ENCODE measurements around the gene TSG101. TPM values are rescaled to one million over a fixed set of nuclear protein-coding genes. Genes with fewer than 3 reads are reported as not detected.
A peak's percentile ranks its signal among the peaks of the same experiment; 100 is the strongest.

TSG101 gene
- total RNA-seq (2014; rRNA removed; shearing (Covaris generic)) = 71.3 and 111 TPM in 2 replicates

GRCh38 chr11:18526521-18527296, at the start of gene TSG101:
TSS of gene TSG101 (minus strand) at chr11:18526942. CDS start at chr11:18526816, 126 bp downstream.
- DNase-seq (ENCODE audit: low spot score) = peak; percentile 93
- in situ Hi-C loops (cut with HindIII; ENCODE audit: low sequenced_read_pairs) = no loop called here

- no peak for DNase-seq (ENCODE audit: low spot score)
- in situ Hi-C loops (cut with HindIII; ENCODE audit: low sequenced_read_pairs) = no loop called here
Observed at GRCh38 chr11:18575361-18575760, 48.6 kb upstream of the TSG101 start.

DNA sequence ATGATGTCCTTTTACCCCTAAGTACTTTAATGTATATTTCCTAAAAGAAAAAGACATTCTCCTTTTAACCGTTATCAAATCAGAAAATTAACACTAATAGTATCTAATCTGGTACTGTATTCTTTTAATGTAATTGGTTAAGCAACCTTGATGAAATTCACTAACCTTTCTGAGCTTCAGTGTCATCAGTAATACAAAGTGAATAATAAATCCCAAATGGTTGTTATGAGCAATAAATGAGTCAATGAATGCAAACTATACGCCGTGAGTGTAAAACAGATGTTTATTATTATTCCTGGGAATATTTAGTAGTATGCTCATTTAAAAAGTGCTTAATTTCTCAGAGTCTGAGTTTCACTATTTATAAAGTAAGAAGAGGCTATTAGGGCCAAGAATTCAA, 40.3 kb upstream of the TSG101 start:
- in situ Hi-C loops (cut with HindIII; ENCODE audit: low sequenced_read_pairs) = no loop called here
- DNase-seq (ENCODE audit: low spot score) = no peak

DNA sequence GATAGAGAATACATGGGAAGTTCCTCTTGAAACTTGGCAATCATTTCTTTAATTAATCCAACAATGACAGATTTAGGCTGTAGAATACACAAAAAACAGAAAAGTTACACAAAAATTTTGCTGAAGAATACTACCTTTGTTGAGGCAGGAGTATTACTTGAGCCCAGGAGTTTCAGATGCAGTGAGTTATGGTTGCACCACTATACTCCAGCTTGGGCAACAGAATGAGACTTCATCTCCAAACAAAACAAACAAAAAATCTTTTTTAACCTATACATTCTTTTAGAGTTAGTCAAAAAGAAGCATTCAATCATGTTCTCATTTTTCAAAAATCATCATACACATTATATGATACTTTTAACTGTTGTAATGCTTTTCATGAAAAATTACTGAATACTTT, 39.7 kb upstream of the TSG101 start:
- in situ Hi-C loops (cut with HindIII; ENCODE audit: low sequenced_read_pairs) = no loop called here
- no peak for DNase-seq (ENCODE audit: low spot score)

DNA sequence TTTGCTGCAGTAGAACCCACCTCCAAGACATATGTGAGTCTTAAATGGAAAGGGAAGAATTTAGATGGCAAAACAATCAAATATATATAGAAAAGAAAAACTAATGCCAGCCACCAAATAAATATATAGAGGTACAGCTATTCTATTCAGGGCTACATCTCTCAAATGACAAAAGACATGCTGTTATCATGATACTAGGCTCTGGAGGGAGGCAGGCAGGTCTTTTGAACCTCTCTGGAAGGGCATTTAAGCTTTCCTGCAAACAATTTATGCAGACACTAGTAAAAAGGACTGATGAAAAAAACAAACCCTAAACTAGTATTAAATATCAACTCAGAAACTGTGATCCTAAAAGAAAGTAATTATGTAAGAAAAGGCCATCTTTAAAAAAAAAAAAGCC, 37.4 kb upstream of the TSG101 start:
- DNase-seq (ENCODE audit: low spot score) = no peak
- in situ Hi-C loops (cut with HindIII; ENCODE audit: low sequenced_read_pairs) = no loop called here

DNA sequence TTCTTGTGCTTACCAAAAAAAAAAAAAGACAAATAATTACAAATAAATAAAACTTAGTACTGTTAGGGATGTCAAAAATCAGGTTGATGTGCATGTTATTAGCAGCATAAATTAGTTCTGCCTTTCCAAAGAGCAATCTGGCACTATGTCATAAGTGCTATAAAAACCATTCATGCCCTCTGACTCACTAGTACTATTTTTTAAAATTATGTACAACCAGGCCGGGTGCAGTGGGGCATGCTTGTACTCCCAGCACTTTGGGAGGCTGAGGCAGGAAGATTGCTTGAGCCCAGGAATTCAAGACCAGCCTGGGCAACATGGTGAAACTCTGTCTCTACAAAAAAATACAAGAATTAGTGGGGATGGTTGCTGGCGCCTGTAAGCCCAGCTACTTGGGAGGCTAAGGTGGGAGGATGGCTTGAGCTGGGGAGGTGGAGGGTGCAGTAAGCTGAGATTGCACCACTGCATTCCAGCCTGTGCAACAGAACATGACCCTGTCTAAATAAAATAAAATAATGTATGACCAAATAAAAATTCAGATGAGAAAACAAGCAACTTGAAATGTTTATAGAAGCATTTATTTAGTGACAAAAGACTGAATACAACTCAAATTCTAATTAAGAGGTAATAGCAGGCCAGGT, 36.5 kb upstream of the TSG101 start:
- no peak for DNase-seq (ENCODE audit: low spot score)
- in situ Hi-C loops (cut with HindIII; ENCODE audit: low sequenced_read_pairs) = no loop called here

DNA sequence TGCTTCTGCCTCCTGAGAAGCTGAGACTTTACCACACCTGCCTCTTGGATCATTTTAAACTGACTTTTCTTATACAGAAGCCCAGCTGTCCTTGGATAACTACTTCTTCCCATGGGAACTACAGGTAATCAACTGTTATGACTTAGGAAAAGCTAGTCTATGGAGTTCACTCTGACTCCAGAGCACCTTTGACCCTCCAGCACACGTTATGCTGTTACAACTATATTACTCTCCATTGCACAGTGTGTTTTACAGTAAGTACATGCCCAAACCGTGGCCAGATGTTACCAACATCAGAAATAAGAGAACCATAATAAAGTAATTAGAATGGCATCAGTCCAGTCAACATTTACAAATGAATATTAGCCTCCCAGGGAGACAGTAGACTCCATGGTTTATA, 21.3 kb upstream of the TSG101 start:
- DNase-seq (ENCODE audit: low spot score) = no peak
- in situ Hi-C loops (cut with HindIII; ENCODE audit: low sequenced_read_pairs) = no loop called here

GRCh38 chr11:18540207-18541009, 13.7 kb upstream of the TSG101 start:
- in situ Hi-C loops (cut with HindIII; ENCODE audit: low sequenced_read_pairs) = no loop called here
- DNase-seq (ENCODE audit: low spot score) = peak; percentile 30

DNA sequence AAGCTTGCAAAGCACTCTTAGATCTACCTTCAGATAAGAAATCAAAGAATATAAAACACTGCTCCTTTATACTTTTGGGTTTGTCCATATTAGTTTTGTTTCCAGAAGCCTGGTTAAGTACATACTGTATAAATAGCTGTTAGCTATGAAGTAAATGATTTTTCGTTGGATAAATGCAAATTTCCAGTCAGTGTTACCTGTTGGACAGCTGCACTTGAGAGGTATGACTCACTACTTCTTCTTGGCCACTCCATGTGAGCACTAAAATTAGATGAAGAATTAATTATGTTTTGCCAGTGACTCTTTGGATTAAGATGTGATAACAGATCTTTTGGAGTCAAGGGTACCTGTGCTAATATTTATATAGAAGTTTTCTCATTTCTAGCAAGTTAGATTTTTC, 9.5 kb upstream of the TSG101 start:
- in situ Hi-C loops (cut with HindIII; ENCODE audit: low sequenced_read_pairs) = no loop called here
- no peak for DNase-seq (ENCODE audit: low spot score)

GRCh38 chr11:18534245-18534644, 7.5 kb upstream of the TSG101 start:
- in situ Hi-C loops (cut with HindIII; ENCODE audit: low sequenced_read_pairs) = no loop called here
- no peak for DNase-seq (ENCODE audit: low spot score)

DNA sequence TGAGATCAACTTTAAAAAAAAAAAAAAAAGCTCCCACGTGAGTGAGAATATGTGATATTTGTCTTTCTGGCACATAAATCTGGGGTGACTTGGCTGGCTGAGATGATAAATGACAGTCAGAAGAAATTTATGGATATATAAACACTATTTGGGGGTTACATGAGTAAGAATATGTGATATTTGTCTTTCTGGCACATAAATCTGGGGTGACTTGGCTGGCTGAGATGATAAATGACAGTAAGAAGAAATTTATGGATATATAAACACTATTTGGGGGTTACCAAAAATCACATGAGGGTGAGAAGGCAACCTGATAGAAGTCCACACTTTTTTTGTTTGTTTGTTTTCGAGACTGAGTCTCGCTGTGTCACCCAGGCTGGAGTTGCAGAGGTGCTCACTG, 6.6 kb upstream of the TSG101 start:
- in situ Hi-C loops (cut with HindIII; ENCODE audit: low sequenced_read_pairs) = no loop called here
- no peak for DNase-seq (ENCODE audit: low spot score)

DNA sequence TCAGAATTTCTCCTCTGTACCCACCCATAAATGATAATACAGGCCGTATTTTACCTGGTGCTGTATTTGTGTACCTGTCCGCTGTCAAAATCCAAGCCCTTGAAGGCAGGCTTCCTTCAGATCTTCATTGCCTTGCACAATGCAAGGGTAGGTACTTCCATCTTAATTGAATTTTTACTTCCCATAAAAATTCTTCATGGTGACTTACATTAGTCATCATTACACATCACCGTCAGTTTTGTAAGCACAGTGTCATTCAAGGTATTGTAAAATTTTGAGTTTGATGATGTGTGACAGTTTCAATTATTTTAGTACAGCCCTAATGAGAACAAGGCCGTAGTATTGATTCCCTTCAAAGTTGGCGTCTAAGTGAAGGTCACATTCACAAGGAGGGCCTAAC, 770 bp upstream of the TSG101 start:
- in situ Hi-C loops (cut with HindIII; ENCODE audit: low sequenced_read_pairs) = no loop called here
- DNase-seq (ENCODE audit: low spot score) = no peak

- in situ Hi-C loops (cut with HindIII; ENCODE audit: low sequenced_read_pairs) = no loop called here
- DNase-seq (ENCODE audit: low spot score) = no peak
Observed at GRCh38 chr11:18526130-18526520, 617 bp downstream of the TSG101 start.

- DNase-seq (ENCODE audit: low spot score) = no peak
- in situ Hi-C loops (cut with HindIII; ENCODE audit: low sequenced_read_pairs) = no loop called here
Observed at GRCh38 chr11:18524248-18524647, 2.5 kb downstream of the TSG101 start.

- DNase-seq (ENCODE audit: low spot score) = no peak
- in situ Hi-C loops (cut with HindIII; ENCODE audit: low sequenced_read_pairs) = no loop called here
Observed at GRCh38 chr11:18523084-18523483, 3.7 kb downstream of the TSG101 start.

GRCh38 chr11:18522388-18522787, 4.4 kb downstream of the TSG101 start:
- in situ Hi-C loops (cut with HindIII; ENCODE audit: low sequenced_read_pairs) = no loop called here
- DNase-seq (ENCODE audit: low spot score) = no peak

DNA sequence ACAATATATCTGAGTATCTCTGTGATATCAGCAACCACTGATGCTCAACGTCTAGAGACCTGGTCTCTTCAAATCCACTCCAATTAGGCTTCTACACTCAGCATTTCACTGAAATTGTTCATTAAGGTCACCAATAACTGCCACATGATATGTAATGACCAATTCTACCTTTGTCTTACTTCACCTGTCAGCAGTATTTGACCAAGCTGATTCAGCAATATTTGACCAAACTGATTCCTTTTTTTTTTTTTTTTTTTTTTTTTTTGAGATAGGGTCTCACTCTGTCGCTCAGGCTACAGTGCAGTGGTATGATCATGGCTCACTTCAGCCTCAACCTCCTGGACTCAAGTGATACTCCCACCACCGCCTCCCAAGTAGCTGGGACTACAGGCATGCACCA, 5.6 kb downstream of the TSG101 start:
- in situ Hi-C loops (cut with HindIII; ENCODE audit: low sequenced_read_pairs) = no loop called here
- no peak for DNase-seq (ENCODE audit: low spot score)

- no peak for DNase-seq (ENCODE audit: low spot score)
- in situ Hi-C loops (cut with HindIII; ENCODE audit: low sequenced_read_pairs) = no loop called here
Observed at GRCh38 chr11:18502352-18502751, 24.4 kb downstream of the TSG101 start.

GRCh38 chr11:18501629-18502028, 25.1 kb downstream of the TSG101 start:
- in situ Hi-C loops (cut with HindIII; ENCODE audit: low sequenced_read_pairs) = no loop called here
- no peak for DNase-seq (ENCODE audit: low spot score)

GRCh38 chr11:18498039-18498438, 28.7 kb downstream of the TSG101 start:
- in situ Hi-C loops (cut with HindIII; ENCODE audit: low sequenced_read_pairs) = no loop called here
- DNase-seq (ENCODE audit: low spot score) = no peak
